NOMO-1 treated with DMSO at 0.1 percent for 48 hours (cell line): Measurements from ENCODE around the gene CDADC1.
"Not testable (repeated sequence)": the region's sequence is repeated elsewhere in the genome, so short reads cannot be mapped to it uniquely, and the experiment has no call there.

Experiments used
- DNase-seq: peaks from one replicate; lab custom pipeline; 2025; ENCODE audit not compliant: unreplicated experiment; lab: John Stamatoyannopoulos, UW

Gene CDADC1

DNA sequence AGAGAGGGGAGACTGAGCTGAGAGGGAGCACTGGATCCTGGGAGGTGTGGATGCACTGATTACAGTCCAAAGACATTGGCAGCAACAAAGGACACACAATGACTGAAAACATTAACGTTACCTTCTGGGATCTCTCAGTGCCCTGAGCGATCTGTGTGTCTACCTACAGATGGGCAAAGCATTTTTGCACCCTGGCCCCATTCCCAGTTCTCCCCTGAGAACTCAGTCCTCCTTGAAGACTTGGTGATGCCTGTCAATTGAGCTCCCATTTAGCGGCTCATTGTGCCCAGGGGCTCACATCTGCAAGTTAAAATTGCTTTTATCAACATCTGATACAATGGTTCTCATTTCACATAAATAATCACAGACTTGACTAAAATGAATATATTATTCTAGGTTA, 62.5 kb downstream of the CDADC1 start:
- DNase-seq, result no peak

DNA sequence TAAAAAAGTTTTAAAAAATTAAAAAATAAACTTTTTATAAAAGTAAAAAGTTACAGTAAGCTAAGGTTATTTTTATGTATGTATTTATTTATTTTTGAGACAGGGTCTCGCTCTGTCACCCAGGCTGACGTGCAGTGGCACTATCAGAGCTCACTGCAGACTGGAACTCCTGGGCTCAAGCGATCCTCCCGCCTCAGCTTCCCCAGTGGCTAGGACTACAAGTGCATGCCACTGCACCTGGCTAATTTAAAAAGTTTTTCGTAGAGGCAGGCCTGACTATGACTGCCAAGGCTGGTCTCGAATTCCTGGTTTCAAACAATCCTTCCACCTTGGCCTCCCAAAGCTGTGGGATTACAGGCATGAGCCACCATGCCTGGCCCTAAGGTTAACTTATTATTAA, 64.1 kb downstream of the CDADC1 start:
- no peak for DNase-seq

DNA sequence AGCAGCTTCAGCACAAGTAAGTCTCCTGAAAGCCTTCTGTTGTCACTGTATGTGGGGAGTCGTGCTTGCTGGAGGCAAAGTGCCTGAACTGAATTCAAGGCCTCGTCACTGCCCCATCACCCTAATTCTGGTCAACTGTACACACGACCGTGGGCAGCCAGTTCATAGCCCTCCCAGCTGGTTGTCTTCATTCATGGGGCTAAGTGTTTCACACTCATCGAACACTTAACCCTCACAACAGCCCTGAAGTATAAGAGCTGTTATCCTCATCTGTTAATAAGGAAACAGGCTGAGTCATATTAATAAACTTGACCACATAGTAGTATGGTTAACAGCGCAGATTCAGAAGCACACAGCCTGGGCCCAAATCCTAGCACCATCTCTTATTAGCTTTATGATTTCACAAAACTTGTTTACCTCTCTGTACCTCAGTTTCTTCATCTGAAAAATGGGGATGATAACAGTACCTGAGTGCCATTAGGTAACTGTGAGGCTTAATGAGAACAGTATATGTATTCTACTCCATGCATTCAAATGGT, 66.7 kb downstream of the CDADC1 start:
- no peak for DNase-seq

DNA sequence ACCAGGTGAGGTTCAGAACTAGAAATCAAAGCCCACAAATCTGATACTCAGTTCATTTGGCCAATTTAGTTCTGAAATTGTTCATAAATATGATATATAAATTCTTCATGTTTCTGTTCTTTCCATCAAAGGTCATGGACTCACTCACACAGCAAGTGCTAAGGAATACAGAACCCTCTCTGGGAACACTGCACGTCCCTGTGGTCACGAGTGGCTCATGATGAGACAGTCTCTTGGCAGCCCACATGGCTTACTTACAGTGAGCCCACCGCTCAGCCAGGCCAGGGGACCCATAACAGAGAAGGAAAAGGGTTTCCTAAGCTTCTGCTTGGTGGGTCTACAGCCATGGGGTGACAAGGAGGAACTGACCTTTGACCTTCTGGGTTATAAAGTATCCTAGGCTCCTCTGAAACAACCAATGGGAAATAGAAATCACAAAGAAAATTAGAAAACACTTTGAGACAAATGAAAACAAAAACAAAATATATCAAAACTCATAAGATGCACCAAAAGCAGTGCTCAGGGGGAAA, 67.4 kb downstream of the CDADC1 start:
- DNase-seq, result no peak

DNA sequence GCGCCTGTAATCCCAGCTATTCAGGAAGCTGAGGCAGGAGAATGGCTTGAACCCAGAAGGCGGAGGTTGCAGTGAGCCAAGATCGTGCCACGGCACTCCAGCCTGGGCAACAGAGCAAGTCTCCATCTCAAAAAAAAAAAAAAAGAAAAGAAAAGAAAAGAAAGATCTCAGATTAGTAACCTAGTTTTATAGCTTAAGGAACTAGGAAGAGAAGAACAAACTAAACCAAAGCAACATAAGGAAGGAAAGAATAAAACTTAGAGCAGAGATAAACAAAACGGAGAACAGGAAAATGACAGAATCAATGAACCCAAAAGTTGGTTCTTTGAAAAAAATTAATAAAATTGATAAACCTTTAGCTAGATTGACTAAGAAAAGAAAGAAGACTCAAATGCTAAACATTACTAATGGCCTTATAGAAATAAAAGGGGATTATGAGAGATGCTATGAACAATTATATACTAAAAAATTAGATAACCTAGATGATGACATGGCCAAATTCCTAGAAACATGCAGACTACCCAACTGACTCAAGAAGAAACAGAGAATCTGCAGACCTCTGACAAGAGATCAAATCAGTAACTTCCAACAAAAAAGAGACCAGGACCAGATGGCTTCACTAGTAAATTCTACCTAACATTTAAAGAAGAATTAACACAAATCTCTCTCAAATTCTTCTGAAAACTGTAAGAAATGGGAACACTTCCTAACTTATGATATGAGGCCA, 68.2 kb downstream of the CDADC1 start:
- DNase-seq, result no peak

DNA sequence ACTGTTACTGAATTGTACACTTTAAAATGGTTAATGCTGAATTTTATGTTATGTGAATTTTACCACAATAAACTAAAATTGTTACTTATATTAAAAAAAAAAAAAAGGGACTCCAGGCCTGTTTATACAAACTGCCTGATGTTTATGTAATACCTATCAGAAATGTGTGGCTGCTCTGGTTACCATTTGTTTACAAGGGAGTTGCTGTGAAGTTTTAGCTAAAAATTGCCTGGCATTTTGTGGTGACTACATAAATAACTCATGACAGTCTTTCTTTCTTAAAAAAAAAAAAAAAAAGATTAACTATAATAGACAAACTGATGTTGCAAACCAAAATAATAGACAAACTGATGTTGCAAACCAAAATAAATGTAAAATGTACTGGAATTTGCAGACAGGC, 71.8 kb downstream of the CDADC1 start:
- no peak for DNase-seq

DNA sequence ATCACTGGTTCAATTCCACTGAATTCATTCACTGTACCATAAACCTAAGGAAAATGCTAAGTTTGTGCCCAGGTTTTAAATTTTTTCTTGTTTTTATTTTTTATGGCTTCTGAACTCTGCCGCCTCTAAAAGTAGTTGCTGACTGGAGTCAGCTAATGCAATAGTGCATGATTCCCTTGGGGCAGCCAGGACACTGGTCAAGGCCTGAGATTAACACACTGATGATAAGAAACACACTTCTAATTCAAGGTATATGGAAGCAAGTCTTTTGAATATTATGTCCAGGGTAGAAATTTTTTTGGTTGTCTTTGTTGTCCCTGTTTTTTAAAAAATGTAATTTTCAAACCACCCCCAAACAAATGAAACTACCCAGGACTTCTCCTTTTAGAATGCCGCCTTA, 72.2 kb downstream of the CDADC1 start:
- DNase-seq, result no peak

DNA sequence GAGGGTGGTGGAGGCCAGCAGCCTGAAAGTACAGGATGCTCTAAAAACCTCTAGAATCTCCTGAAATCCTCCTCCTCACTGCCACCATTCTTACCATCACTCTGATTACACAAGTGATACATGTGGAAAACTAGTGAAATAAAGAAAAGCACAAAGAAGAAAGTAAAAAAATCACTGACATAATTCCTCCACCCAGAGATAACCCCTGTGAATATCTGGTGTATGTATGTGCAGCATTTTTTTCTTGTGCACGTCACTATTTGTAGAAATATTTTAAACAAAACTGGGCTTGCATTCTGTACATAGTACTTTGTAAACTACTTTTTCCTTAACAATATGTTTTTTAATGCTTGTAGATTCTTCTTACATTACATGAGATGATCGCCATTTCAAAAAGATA, 73.2 kb downstream of the CDADC1 start:
- no peak for DNase-seq

DNA sequence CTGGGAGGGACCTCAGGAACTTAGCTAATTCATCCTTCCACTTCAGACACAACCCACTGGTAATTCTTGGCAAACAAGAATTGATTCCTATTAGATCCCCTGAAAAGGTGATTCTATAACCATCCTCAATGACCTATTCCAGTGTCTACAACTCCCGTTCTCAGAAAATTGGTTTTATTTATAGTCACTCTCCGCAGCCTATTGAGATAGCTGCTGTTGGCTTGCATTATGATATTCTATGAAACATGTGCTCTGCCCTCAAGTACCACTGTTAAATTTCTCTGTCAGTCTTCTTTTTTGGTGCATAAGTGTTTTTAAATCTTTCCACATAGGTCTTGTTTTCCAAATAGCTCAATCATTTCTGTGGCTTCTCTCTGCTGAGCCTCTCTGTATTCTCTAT, 75.0 kb downstream of the CDADC1 start:
- no peak for DNase-seq

DNA sequence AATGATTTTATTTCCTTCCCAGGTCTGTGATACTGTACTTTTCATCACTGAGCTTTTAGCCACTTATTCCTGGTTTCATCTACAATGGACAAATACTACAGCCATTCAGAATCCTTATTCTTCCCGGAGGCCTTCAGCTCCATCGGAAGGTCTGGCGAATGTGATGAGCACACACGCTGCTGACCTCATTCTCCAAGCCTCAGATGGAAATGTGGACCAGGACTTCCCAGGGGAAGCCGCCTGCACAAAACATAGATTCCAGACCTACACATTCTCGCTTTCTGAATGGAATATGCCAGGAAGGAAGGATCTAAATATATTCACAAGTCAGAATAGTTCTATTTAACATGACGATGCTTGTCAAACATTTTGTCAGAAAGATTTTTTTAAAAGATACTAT, 75.6 kb downstream of the CDADC1 start:
- no peak for DNase-seq

DNA sequence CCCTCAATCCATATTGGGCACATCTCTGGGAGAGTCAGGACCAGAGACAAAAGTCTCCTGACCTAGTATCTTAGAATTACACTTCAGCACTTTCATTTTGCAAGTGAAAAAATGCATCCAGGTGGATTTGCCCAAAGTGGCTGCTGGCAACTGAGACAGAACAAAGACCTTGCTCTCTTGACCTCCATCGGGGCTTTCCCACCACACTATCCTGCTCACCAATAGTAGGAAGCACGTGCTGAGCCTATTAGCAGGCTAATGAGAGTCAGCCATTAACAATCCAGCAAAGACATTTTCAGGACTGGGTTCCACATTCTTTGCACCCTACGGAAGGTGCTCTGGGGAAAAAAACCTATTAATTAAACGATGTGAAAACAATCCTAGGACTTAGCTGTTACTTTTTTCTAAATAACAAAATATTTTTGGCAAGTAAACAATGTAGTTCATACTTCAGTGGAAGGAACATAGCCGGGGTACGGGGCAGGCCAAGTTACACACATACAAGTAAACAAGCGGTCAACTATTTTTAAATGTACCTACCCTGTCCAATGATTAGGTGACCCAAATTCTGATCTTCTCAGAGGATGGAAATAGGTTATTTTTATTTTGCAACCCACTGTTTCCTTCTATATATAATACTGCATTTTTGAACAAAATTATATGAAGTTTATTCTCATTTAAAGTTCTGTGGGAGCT, 78.6 kb downstream of the CDADC1 start:
- DNase-seq, result no peak

DNA sequence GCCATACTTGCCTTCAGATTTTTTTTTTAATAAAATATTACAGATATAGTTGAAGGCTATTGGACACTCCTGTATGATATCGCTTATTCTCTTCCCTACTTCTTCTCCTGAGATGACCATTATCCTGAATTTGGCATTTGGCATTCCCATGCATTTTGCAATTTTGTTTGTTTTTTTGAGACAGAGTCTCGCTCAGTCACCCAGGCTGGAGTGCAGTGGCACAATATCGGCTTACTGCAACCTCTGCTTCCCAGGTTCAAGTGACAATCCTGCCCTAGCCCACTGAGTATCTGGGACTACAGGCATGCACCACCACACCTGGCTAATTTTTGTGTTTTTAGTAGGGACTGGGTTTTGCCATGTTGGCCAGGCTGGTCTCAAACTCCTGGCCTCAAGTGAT, 79.4 kb downstream of the CDADC1 start:
- DNase-seq, result not testable (repeated sequence)

DNA sequence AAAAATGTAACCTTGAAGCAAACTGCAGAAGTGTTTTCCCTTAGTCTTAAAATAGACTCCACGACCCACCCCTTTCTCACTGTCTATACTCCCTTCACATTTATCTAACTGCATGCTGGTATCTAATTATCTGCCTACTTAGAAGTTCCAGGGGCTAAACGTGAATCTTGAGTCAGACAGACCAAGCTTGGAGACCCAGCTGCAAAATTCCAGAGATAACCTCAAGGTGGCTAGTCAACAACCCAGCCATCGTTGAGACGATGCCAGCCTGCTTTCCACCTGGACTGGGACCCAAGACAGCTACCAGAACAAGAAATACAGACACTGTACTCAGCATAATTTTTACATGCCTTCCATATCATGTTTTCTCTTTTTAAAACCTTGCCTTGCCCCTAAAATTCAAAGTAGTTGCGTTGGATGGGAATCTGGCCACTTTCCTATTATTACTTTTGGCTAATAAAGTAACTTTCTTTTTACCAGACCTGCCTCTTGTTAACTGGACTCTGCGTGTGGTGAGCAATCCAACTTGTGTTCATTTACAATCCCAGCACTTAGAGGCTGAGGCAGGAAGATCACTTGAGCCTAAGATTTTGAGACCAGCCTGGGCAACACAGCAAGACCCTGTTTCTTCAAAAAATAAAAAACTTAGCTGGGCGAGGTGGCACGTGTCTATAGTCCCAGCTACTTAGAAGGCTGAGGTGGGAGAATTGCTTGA, 82.3 kb downstream of the CDADC1 start:
- DNase-seq, result no peak

DNA sequence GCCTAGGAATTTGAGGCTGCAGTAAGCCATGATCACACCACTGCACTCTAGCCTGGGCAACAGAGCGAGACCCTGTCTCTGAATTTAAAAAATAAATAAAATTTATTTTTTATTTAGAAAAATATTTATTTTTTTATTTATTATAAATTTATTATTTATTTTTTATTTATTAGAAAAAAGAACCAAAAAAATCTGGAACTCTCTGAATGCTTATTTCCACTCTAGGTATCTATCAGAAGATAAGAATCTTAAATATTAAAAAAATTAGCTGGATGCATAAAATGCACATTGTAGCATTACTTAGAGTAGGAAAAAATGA, 82.8 kb downstream of the CDADC1 start:
- no peak for DNase-seq

DNA sequence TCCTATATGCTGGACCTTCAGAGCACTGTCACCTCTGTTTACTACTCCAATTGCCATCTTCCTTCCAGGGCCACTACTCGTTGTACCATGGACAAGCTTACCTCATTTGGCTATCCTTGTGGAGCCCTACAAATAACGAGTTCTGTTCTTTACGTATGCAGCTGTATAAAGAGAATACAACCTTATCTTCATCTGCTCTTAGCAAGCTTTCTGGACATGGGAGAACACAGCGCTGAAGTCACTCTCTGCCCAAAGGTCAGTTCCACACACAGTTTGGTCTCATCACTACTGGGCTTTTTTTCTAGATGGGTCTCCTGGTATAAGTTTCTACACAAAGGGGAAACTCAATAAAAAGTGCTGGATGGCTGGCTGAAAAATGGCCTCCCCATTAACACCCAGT, 88.9 kb downstream of the CDADC1 start:
- no peak for DNase-seq

DNA sequence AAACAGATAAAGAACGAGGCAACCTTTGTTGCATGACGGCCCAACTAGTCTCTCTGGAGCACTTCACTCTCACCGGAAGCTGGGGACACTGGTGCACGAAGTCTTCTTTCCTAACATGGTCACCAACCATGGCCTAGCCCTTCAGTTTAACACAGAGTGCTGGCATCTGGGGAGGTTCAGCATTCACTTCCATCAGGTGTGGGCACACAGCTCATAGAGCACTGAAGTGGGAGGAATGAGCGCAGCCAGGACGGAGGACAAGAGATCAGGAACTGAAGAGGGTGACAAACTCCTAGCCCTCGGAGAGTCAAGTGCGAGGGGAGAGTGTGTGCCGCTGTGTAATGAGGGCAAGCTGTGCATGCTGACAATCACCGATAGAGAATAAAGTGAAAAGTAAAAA, 92.4 kb downstream of the CDADC1 start:
- DNase-seq, result no peak

DNA sequence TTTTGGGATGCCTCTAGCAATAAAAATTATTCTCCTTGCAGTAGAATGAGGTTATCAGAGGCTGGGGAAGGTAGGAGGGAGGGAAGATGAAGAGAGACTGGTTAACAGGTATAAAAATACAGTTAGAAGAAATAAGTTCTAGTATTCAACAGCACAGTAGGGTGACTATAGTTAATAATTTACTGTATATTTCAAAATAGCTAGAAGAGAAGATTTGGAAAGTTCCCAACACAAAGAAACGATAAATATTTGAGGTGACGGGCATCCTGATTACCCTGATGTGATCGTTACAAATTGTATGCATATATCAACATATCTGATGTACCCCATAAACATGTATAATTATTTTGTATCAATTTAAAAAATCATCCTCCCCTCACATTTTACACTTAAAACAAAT, 93.8 kb downstream of the CDADC1 start:
- no peak for DNase-seq

DNA sequence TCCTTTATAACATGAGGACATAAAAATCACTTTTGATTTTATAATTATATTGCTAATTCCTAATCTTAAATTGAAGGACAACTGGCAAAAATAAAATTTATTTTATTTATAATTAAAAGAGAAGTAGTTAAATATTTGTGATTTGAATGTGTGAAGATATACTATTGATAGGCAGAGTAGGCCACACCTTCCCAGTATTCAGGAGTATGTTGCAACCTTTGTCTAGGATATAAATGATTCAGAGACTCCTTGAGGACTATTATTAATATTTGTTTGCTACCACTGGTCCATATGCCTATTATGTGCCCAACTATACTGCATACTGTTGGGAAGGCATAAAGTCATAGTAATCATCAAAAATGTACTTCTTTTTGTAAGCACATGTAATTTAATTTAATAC, 94.2 kb downstream of the CDADC1 start:
- no peak for DNase-seq

DNA sequence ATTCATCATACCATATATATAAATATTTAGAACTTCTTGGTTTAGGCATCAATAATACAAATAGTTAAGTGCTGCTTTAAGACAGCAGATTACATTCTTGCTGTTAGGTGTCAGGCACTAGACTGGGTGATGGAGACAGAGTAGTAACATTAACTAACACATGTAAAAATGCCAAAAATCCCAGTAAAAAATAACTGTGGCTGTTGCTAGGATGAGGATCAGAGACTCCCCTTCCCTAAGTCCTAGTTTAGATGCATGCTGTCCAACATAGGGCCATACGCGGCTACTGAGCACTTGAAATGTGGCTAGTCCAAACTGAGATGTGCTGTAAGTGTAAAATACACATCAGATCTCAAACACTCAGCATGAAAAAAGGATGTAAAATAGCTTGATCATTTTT, 94.7 kb downstream of the CDADC1 start:
- DNase-seq, result no peak
